ENCODE results near the gene LMOD3.
A peak's percentile ranks its signal among the peaks of the same experiment; 100 is the strongest.

The LMOD3 gene

GRCh38 chr3:69090021-69090420, 32.4 kb downstream of the LMOD3 start:
- DNase-seq, result no peak

GRCh38 chr3:69088063-69088462, 34.3 kb downstream of the LMOD3 start:
- DNase-seq, result no peak

GRCh38 chr3:69087030-69087791, 35.2 kb downstream of the LMOD3 start:
- no peak for DNase-seq

GRCh38 chr3:69085833-69086722, 36.3 kb downstream of the LMOD3 start:
- DNase-seq, result peak; percentile 64

- DNase-seq, result peak; percentile 28
Observed at GRCh38 chr3:69085168-69085832, 37.1 kb downstream of the LMOD3 start.

GRCh38 chr3:69084326-69085167, 37.8 kb downstream of the LMOD3 start, which contains the start of gene ARL6IP5:
ARL6IP5 (plus strand) TSS chr3:69084937; CDS start chr3:69085048, 111 bp downstream.
- peak; percentile 93 for DNase-seq

- DNase-seq, result peak; percentile 87
Observed at GRCh38 chr3:69082805-69083204, 39.6 kb downstream of the LMOD3 start.

- no peak for DNase-seq
Observed at GRCh38 chr3:69082361-69082760, 40.0 kb downstream of the LMOD3 start.

- DNase-seq, result no peak
Observed at GRCh38 chr3:69081583-69082262, 40.7 kb downstream of the LMOD3 start.

GRCh38 chr3:69080233-69080920, 42.0 kb downstream of the LMOD3 start, which contains the start of gene UBA3:
UBA3 (minus strand) TSS chr3:69080365; CDS start chr3:69080353, 12 bp downstream.
- peak; percentile 92 for DNase-seq

GRCh38 chr3:69079269-69080159, 42.9 kb downstream of the LMOD3 start:
- no peak for DNase-seq

- no peak for DNase-seq
Observed at GRCh38 chr3:69072928-69073327, 49.5 kb downstream of the LMOD3 start.

GRCh38 chr3:69066121-69066520, 56.3 kb downstream of the LMOD3 start:
- DNase-seq, result no peak

- DNase-seq, result peak; percentile 56
Observed at GRCh38 chr3:69065318-69065964, 57.0 kb downstream of the LMOD3 start.

- peak; percentile 39 for DNase-seq
Observed at GRCh38 chr3:69063636-69064035, 58.8 kb downstream of the LMOD3 start.

- no peak for DNase-seq
Observed at GRCh38 chr3:69059688-69060087, 62.7 kb downstream of the LMOD3 start.

- DNase-seq, result no peak
Observed at GRCh38 chr3:69058947-69059224, 63.5 kb downstream of the LMOD3 start.

GRCh38 chr3:69058180-69058946, 64.0 kb downstream of the LMOD3 start:
- peak; percentile 48 for DNase-seq
